Adrenal gland (tissue), 5 donors: Measurements from ENCODE around the gene INHBC.

Experiments
- POLR2A ChIP-seq, 2 donors: fragments of 450-650 bp; IDR thresholded peaks; one replicate each; pipeline ENCODE4 v1.6.1; 2017; ENCODE audit warnings: antibody characterized with exemption in 2 of 2, mild to moderate bottlenecking in 2 of 2, moderate library complexity in 1 of 2
- TF ChIP-seq, protein P1 (sequence below), 6 experiments: fragments of 450-650 bp in 4 of 6; fragments of 200-600 bp in 2 of 6; sonication (generic) in 1 of 6; IDR thresholded peaks; 1 replicate in 5 of 6; 2 replicates in 1 of 6; pipeline versions ENCODE4 v1.5.1 to v1.8.0; 2016 to 2021; ENCODE audit warnings: antibody characterized with exemption in 6 of 6, mild to moderate bottlenecking in 2 of 6, moderate library complexity in 1 of 6
- donor health status: DM: no; HTN: no; CAD: no.

DNA sequence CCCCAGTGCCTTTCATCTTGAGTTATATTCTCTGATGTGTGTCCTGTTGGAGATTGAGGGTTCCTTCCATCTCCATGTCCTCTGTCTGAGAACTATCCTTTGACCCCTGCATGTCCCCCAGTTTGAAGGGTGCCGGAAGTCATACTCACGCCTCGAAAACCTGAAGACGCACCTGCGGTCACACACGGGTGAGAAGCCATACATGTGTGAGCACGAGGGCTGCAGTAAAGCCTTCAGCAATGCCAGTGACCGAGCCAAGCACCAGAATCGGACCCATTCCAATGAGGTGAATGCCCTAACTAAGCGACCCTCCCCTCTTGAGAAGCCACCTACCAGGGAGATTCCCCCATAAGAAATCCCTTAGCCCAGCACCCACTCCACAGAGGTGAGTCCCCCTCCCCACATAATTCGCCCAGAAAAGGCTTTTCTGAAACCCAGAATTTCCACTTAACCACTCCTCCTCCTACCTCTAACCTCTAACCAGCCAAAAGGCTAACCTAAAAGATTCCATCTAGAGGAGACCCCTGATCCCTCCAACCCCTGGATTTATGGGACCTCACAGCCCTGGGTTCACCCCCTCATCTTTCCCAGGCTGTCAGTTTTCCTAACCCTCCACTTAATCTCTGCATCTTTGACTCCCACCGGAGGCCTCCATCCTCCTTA is 32.8 kb downstream of the INHBC start:
- no peak for TF ChIP-seq POLR2A (IDR thresholded peaks at IDR 0.05)
- TF ChIP-seq, protein P1, sequence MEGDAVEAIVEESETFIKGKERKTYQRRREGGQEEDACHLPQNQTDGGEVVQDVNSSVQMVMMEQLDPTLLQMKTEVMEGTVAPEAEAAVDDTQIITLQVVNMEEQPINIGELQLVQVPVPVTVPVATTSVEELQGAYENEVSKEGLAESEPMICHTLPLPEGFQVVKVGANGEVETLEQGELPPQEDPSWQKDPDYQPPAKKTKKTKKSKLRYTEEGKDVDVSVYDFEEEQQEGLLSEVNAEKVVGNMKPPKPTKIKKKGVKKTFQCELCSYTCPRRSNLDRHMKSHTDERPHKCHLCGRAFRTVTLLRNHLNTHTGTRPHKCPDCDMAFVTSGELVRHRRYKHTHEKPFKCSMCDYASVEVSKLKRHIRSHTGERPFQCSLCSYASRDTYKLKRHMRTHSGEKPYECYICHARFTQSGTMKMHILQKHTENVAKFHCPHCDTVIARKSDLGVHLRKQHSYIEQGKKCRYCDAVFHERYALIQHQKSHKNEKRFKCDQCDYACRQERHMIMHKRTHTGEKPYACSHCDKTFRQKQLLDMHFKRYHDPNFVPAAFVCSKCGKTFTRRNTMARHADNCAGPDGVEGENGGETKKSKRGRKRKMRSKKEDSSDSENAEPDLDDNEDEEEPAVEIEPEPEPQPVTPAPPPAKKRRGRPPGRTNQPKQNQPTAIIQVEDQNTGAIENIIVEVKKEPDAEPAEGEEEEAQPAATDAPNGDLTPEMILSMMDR (IDR thresholded peaks at IDR 0.05): no peak
